ENCODE measurements around the gene CHAF1B. TPM values are rescaled to one million over a fixed set of nuclear protein-coding genes. Genes with fewer than 3 reads are reported as not detected.

The CHAF1B gene
- polyA plus RNA-seq, 10 donors, result 2.6 to 6.1 (median 4.5) TPM

DNA sequence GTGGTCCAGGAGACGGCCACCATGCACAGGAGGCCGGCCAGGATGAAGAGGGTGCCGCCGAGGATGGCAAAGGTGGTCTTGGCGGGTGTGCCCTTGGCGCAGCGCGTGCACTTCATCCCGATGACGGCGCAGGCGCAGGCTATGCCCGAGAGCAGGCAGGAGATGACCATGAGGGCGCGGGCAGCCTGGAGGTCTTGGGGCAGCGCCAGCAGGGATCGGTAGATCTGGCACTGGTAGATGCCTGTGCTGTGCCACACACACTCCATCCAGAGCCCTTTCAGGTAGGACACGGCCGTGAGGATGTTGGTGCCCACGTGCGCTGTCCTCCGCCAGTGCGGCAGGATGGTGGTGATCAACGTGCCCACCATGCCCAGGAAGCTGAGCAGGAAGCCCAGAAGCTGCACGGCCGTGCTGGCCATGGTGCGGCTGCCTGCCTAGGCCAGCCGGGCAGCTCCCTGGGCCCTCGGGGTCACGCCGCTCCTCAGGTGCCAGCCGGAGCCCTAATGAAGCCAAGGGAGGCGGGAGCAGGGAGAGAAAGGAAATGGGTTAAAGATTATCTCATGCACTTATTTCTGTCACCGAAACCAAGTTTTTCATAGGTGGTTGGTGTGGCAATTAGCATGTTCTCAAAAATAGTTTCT is 76.2 kb downstream of the CHAF1B start:
- DNase-seq, result no peak

DNA sequence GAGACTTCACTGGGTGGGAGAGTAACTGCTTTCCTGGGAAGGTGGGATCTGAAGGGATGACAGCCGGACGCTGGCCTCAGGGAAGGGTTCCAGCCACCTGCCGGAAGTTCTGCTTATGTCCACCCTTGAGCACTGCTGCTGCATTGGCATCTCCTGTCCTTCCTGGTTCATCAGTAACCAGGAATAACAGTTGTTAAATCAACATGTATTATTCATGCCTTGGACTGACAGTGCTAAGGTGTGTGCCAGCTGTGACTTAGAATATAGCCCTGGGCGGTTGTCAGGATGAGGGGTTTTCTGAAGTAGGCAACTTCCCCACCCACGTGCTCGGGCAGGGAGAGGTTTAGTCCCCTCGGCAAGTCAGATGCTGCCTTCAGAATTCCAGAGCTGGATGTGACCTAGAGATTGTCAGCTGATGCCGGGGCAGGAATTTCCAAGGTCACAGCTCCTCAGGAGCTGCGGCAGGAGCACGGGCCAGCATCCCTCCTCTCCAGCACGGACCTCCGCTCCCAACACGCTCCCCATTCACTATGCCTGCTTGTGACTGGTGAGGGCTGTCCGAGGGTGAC is 76.8 kb downstream of the CHAF1B start:
- DNase-seq, result no peak

DNA sequence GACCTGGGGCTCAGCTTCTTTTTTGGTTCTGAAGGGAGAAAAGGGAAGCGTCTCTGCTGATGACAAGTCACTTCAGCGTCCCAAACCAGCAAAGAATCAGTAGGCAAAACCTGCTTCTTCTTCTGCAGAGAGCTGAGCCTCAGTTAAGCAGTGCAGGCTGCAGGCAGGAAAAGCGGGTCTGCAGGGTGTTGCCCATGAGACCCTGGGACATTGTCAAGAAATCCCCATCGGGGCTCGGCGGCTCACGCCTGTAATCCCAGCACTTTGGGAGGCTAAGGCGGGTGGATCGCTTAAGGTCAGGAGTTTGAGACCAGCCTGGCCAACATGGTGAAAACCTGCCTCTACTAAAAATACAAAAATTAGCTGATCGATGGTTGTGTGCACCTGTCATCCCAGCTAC is 78.0 kb downstream of the CHAF1B start:
- no peak for DNase-seq

DNA sequence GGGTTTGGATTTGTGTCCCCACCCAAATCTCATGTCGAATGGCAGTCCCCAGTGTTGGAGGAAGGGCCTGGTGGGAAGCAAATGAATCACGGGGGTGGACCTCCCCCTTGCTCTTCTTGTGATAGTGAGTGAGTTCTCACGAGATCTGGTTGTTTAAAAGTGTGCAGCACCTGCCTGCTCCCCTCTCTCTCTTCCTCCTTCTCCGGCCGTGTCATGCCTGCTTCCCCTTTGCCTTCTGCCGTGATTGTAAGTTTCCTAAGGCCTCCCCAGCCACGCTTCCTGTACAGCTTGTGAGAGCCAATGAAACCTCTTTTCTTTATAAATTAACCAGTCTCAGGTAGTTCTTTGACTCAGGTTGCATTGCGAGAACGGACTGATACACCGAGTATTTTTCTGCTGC is 78.8 kb downstream of the CHAF1B start:
- no peak for DNase-seq

DNA sequence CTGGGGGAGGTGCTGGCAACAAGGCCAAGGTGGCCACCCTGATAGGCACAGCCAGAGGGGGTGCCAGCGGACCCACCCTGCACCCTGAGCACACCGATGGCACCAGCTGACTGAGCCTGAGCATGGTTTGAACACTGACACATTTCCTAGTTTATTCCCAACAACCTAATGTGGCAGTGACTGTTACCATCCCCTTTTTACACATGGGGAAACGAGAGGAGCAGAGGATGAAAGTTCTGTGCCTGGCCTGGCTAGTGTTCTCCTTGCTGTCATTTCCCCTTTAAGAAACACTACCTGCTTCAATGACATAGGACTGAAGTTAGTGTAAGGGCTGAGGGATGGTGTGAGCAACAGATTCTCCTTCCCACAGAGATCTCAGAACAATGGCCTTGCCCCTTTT is 79.4 kb downstream of the CHAF1B start:
- DNase-seq, result no peak

DNA sequence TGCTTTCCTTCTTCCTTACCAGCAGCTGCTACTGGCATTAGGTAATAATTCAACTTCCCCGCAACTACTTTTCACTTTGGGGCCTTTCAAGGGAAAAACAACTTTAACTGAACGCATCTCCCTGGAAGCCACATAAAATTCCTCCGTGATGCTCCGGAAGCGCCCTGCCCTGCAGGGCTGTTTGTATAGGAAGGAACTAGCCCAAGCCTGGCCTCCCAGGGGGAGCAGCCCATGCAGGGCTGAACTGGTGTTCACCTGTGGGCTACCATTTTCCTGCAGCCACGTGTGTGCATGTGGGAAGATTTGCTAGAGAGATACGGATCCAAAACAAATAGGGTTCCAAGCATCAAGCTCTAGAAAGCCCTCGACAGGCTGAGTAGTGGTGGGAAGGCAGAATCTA is 80.3 kb downstream of the CHAF1B start:
- DNase-seq, result no peak

DNA sequence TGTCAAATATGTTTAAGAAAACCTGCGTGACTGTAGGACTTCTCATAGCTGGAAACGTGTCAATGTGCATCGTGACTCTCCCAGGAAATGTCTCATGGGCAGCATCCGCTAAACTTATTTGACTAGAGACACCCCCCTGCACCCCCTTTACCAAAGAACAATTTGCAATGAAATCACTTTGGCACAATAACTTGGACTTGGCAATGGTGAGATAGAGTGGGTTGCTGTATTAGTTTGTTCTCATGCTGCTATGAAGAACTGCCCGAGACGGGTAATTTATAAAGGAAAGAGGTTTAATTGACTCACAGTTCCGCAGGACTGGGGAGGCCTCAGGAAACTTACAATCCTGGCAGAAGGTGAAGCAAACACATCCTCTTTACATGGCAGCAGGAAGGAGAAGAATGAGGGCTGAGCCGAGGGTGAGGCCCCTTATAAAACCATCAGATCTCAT is 80.9 kb downstream of the CHAF1B start:
- DNase-seq, result no peak

Other genes starting within 250 kb of the CHAF1B start
- gene DOP1B, start 228.6 kb upstream of the CHAF1B start, polyA plus RNA-seq (ENCODE audit: insufficient read length in 10 of 10), result 1 to 10 TPM; 4.7 to 9.4 (median 6.9) TPM
- 10 to 100 TPM; 29.2 to 56.9 (median 46.9) TPM for gene MORC3, start 65.2 kb upstream of the CHAF1B start, polyA plus RNA-seq (ENCODE audit: insufficient read length in 10 of 10)
- 1 to 10 TPM in 8 of 10 donors, under 1 TPM in 2; 0.57 to 5.9 (median 3.2) TPM for gene CLDN14, start 94.7 kb downstream of the CHAF1B start, polyA plus RNA-seq (ENCODE audit: insufficient read length in 10 of 10)